NCI-H1694 treated with DMSO at 0.1 percent for 48 hours (cell line): Measurements from ENCODE around the gene GPR39.

ENCODE experiments used
- DNase-seq: peaks from one replicate; lab custom pipeline; 2025; lab: John Stamatoyannopoulos, UW

The GPR39 gene

DNA sequence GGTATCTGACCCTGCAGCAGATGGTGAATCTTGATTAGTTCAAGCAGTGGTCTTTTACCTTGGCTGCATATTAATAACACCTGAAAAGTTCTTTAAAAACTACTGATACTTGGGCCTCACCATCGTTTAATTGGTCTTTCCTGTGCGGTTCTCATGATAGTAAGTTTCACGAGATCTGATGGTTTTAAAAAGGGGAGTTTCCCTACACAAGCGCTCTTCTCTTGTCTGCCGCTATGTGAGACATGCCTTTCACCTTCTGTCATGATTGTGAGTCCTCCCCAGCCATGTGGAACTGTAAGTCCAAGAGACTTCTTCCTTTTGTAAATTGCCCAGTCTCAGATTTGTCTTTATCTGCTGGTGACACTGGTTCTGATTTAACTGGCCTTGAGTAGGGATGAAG lies 151.1 kb downstream of the GPR39 start:
- DNase-seq = no peak

DNA sequence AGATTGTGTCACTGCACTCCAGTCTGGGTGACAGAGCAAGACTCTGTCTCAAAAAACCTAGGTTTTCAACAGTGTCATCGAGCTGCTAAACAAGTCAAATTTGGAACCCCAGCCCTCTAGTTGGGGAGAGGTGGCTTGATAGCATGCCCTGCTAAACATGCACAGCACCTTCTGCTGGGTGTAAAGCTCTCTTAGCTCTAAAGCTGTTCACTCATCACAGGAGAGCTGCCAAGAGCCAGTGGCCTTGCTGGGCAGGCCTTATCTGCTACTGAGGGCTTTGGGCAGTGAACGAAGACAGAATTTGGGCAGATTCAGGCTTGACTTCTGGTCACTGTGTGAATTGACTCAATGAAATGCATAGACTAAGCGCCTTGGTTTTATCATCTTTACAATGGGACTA lies 152.1 kb downstream of the GPR39 start:
- no peak for DNase-seq

- DNase-seq = no peak
Measured at GRCh38 chr2:132573444-132574007, 156.9 kb downstream of the GPR39 start.

DNA sequence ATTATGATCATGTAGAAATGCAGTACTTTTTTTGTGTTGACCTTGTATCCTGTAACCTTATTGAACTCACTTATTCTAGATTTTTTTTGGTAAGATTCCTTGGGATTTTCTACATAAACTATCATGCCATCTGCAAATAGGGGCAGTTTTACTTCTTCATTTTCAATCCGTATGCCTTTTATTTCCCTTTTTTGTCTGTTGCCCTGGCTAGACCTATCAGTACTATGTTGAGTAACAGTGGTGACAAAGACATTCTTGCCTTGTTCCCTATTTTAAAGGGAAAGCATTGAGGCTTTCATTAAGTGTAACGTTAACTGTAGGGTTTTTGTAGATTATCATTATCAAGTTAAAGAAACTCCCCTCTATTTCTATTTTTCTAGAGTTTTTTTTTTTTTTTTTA lies 161.1 kb downstream of the GPR39 start:
- no peak for DNase-seq

DNA sequence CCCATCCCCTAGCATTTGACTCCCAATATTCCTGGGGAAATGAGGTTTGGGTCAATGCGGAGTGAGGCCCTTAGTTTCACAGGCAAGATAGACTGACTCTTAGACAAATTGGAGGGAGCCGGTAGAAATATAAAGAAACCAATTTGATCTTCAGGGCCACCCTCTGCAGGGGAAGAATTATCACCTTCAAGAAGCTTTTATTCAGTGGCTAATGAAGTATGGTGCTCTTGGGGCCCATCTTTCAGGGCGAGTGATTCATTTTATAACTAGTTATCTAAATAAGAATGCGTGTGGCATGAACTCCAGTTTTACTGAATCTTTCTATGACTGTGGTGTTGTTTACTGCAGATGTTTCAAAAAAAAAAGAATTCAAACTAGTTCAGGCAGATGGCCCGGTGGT lies 165.0 kb downstream of the GPR39 start:
- DNase-seq = no peak

- DNase-seq = peak; percentile 53
Measured at GRCh38 chr2:132581991-132582738, 165.6 kb downstream of the GPR39 start.

DNA sequence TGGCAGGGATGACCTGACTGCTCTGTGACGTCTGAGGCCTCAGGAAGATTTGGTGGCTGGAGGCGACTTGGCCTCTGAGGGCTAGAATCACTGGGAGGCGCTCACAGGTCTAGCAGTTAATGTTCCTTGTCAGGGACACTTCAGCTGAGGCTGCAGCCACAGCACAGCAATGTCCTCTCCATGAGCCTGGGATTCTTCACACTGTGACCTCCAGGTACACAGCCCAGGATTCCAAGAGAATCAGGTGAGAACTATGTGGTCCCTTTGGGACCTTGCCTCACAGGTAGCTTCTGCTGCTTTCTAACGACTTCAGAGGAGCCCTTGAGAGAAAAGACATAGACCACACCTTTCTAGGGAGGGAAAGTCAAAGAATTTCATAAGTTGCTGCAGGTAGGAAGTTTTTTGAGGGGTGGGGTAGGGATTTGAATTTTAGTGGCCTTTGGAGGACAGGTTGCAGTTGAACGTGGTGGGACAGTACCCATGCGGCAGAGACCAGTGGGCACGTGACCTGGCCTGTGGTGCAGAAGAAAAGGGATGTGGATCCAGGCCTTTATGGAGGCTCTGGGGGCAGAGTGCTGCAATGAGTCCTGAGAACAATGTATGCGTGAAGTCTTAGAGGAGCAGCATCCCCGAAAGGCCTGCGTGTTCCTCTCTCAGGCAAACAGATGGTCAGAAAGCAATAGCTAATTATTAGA lies 167.2 kb downstream of the GPR39 start:
- DNase-seq = no peak

DNA sequence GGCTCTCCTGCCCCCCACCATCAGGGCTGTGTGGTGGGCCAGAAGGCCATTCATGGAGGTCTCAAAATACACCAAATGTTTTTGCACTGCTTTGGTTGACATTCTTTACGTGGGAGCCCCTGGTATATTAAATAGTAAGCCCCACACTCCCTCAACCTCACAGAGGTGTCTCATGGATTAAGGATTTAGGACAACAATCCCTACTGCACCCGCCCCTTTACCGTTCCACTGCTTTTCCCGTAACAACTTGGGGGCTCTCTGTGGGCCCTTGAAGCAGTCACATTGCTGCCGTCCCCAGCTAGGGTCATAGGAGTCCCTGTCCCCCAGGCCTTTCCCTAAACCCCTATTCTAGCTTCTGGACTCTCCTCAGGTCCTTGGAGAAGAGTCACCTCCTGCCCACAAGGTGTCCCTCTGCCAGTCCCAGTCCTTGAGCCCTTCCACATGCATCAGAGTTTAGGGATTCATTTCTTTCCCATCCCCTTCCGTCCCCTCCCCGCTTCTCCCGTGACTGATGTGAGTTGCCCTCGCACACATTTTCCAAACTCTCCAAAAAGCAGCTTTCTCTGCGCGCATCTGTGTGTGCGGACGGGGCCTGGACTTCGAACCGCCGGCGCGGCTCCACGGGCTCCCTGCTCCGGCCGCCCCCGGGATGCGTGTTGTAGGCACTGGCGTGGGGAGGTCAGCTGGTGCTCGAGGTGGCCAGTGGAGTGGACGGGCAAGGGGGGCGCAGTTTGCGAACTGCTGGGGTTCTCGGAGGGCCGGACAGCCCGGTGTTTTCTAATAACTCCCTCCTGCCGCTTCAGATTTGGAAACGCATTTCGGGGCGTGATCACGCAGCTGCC lies 168.6 kb downstream of the GPR39 start:
- DNase-seq = no peak

DNA sequence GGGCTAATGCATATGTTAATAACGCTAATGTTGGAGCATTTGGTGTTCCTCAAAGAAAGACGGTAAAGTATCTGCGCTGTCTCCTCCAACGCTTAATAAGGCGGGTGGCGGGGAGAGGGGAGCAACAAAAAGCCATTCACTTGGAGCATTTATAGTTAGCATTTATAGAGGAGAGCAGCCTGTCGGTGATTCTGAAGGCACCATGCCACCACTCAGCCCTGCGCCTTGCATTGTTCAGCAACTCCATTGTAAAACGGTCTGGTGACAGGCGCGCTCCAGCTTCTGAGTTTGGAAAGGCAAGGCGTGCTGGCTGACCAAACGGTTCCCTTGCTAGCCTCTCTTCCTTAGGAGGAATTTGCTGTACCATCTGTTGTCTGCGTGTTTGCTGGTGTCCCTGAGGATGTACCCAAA lies 169.5 kb downstream of the GPR39 start:
- DNase-seq = no peak

GRCh38 chr2:132586835-132587234 lies 170.2 kb downstream of the GPR39 start:
- DNase-seq = no peak

- DNase-seq = no peak
Measured at GRCh38 chr2:132588576-132588975, 172.0 kb downstream of the GPR39 start.

DNA sequence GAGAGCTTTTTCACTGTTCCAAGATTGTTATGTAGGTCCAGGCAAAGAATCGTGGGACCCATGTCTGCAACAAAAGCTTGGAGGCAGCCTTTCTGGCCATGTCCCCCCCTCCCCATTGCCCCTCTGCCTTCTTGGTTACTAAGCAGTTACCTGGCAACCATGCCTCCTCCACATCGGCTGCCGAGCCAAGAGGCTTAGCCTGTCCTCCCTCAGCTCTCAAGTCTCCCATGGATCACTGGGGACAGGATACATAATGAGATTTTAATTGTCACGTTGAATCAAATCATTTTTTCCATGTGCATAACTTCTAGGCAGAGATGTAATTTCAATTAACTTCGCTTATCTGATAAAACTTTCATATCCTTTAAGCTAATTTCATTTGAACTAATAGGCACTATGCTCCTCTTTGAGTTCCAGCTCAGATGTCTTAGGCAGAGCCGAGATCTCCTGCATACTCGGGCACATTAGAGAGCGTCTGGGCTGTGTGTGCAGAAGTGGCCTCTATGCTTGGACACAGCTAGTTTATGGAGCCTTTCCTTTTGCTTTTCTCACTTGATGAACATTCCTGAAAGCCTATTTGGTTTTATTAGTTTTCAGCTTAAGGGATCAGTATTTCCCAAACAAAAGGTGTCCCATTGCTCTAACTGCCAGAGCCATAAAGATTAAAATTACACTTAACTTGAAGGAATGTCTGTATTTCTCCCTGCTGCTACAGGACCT lies 172.7 kb downstream of the GPR39 start:
- DNase-seq = no peak

- DNase-seq = no peak
Measured at GRCh38 chr2:132589966-132590365, 173.4 kb downstream of the GPR39 start.

- DNase-seq = no peak
Measured at GRCh38 chr2:132593171-132593570, 176.6 kb downstream of the GPR39 start.

- DNase-seq = no peak
Measured at GRCh38 chr2:132595186-132595585, 178.6 kb downstream of the GPR39 start.

DNA sequence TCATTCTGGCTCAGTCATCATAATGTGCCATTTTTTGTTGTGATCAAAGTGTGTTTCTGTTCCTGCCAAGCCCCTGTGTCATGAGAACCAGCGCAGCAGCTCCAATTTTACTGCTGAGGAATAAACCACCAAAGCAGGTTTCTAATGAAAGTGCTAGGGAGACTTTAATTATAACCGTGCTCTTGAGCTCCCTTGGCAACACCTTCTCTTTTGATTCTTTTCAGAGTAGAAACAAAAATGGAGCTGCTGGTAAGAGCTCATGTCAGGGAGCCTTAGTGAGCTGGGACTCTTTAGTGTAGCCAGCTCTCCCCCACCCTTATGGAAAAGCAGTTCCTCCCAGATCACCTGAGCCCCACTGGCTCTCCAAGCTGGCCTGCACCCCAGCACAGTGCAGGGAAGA lies 179.1 kb downstream of the GPR39 start:
- no peak for DNase-seq

DNA sequence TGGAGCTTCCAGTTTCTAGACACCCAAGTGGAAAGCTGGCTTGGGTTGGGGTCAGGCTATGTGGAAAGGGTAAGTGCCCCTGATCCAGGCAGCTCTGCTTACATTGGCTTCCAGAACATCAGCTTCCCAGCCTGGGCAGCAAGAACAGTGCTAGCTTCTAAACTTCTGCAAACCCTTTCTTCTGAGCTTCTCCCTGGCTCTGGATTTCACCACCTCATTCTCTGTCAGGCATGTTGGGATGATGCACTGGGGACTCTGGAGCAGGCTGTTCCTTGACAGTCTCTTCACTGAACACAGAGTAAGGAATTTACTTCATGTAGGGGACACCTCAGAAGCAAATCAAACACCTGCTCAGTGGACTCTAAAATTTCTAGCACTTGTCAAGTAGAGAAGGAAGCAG lies 180.6 kb downstream of the GPR39 start:
- DNase-seq = no peak

DNA sequence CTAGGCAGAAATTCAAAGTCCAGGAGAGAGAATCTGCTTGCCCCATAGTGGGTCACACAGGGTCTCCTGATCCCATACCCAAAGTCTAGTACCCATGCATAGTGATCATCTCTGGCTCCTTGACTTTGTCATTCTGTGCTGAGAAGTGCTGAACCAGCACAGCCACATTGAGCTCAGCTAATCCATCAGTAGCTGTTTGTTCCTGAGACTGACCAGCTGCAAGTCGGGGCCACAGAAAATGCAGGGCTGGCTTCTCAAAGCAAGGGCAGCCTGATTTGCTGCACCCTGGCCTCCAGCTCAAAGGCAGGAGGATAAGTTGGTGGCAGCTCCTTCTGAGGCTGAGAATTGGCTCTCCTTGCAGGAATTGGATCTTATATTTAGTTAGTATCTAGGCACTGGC lies 181.2 kb downstream of the GPR39 start:
- DNase-seq = no peak

GRCh38 chr2:132598536-132598935 lies 181.9 kb downstream of the GPR39 start:
- no peak for DNase-seq

DNA sequence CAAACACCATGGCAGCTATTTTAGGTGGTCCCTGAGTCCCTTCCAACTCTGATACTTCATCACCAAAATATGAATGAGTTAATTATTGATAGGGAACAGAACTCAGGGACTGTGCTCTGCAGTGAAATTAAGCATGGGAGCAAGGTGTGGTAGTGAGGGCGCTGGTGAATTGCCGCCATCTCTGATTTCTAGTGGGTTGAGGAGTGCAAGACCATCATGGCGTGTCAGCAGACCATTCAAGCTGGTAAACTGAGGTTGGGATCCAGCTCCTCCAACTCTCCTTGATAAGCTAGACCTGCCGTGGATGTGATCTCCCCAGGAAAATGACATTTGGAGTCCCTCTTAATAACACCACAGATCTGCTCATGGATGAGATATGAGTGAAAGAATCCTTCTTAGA lies 183.0 kb downstream of the GPR39 start:
- no peak for DNase-seq

DNA sequence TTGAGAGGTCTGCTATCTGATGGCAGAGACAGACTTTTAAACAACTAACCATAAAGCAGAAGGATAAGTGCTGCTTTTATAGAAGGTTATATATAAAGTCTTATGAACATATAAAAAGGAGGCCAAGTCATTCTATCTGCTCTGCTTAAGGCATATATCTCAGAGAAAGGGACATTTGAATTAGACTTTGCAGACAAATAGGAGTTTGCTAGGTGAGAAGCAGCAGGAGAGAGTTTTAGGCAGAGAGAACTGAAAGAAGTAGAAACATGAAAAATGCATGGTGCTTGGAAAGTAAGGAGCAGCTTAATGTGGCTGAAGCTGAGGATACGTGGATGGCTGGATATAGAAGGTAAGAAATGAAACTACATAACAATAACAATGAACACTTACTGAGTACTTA lies 188.0 kb downstream of the GPR39 start:
- DNase-seq = no peak
